OCI-LY7 (cell line): ENCODE results near the gene RGR.

Experiments used
- EZH2phosphoT487 ChIP-seq: fragments of 200-600 bp; sonication (generic); IDR thresholded peaks from 2 replicates; pipeline ENCODE4 v1.6.1; 2018; ENCODE audit warnings: low read depth, borderline replicate concordance, mild to moderate bottlenecking, mixed run types, antibody characterized with exemption, low read length, moderate library complexity, mixed read lengths
- TF ChIP-seq, protein P1 (sequence below): fragments of 200-600 bp; sonication (generic); conservative IDR thresholded peaks from 2 replicates; pipeline ENCODE4 v1.5.1; 2014; ENCODE audit warnings: mild to moderate bottlenecking, antibody characterized with exemption, low read length, moderate library complexity, mixed read lengths

DNA sequence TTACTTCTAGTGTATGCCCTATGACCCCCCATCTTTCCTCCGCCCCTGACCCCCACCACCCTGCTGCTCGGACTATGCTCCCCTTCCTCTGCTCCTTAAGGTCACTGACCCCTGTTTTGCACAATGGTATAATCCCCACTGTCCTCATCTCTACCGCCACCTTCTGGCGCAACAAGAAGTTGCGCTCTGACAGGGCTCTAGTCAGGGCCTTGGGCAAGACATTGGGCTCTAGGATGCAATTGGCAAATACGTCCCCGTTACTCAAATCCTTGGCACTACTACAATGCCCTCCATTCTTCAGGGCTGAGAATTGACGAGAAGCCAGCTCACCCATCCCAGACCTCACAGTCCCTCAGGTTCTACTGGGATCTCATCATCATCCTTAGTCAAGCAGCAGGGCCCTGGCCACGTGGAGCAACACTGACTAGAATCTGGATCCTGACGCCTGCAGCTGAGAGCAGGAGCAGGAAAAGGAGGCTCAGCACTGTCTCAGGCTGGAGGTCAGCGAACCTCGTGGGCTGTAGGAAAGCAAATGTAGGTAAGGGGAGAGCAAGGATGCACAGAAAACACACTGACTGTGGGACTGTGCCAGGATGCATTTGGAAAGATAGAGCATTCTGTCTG lies 30.1 kb upstream of the RGR start:
- TF ChIP-seq, protein P1, sequence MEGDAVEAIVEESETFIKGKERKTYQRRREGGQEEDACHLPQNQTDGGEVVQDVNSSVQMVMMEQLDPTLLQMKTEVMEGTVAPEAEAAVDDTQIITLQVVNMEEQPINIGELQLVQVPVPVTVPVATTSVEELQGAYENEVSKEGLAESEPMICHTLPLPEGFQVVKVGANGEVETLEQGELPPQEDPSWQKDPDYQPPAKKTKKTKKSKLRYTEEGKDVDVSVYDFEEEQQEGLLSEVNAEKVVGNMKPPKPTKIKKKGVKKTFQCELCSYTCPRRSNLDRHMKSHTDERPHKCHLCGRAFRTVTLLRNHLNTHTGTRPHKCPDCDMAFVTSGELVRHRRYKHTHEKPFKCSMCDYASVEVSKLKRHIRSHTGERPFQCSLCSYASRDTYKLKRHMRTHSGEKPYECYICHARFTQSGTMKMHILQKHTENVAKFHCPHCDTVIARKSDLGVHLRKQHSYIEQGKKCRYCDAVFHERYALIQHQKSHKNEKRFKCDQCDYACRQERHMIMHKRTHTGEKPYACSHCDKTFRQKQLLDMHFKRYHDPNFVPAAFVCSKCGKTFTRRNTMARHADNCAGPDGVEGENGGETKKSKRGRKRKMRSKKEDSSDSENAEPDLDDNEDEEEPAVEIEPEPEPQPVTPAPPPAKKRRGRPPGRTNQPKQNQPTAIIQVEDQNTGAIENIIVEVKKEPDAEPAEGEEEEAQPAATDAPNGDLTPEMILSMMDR: peak; percentile 71
- no peak for TF ChIP-seq EZH2phosphoT487
